SU-DHL-6 (cell line): ENCODE results near the gene COL4A2.

ENCODE experiments used
- H2AFZ ChIP-seq: fragments of 200-600 bp; sonication (generic); 2 replicates; pipeline ENCODE4 v1.6.1; 2014; ENCODE audit warnings: low read depth, mild to moderate bottlenecking, moderate library complexity, mixed read lengths, antibody characterized with exemption, low read length; ENCODE audit not compliant: severe bottlenecking
- H3F3A ChIP-seq: fragments of 200-600 bp; shearing (Covaris generic); 2 replicates; pipeline ENCODE4 v1.6.0; 2016; ENCODE audit warnings: antibody characterized with exemption, mild to moderate bottlenecking; ENCODE audit not compliant: insufficient read depth
- H3K27ac ChIP-seq: fragments of 200-600 bp; sonication (generic); 2 replicates; pipeline ENCODE4 v1.5.1; 2016; ENCODE audit warnings: low read depth, mild to moderate bottlenecking, low read length, moderate library complexity, mixed read lengths
- H3K27me3 ChIP-seq: fragments of 200-600 bp; sonication (generic), shearing (Covaris generic); 2 replicates; pipeline ENCODE4 v1.6.0; 2014; ENCODE audit warnings: mild to moderate bottlenecking, low read length
- H3K36me3 ChIP-seq: fragments of 200-600 bp; sonication (generic); 2 replicates; pipeline ENCODE4 v1.6.1; 2014; ENCODE audit warnings: mild to moderate bottlenecking, low read length, mixed read lengths
- H3K4me2 ChIP-seq: fragments of 300-600, 200-600 bp; shearing (Covaris generic), sonication (generic); 2 replicates; pipeline ENCODE4 v1.6.0; 2014; ENCODE audit warnings: low read length, low read depth, mild to moderate bottlenecking; ENCODE audit not compliant: poor library complexity, severe bottlenecking
- H3K4me3 ChIP-seq: fragments of 200-600 bp; sonication (generic); 2 replicates; pipeline ENCODE4 v1.5.1; 2014; ENCODE audit warnings: antibody characterized with exemption, low read length, mild to moderate bottlenecking, mixed read lengths; ENCODE audit not compliant: insufficient read depth, poor library complexity, severe bottlenecking
- H3K79me2 ChIP-seq: fragments of 200-600 bp; sonication (generic); 2 replicates; pipeline ENCODE4 v1.6.1; 2014; ENCODE audit warnings: mild to moderate bottlenecking, low read length, moderate library complexity; ENCODE audit not compliant: insufficient read depth
- H3K9ac ChIP-seq: fragments of 200-600 bp; sonication (generic); 2 replicates; pipeline ENCODE4 v1.7.0; 2014; ENCODE audit warnings: mild to moderate bottlenecking, low read length
- H3K9me2 ChIP-seq: fragments of 200-600 bp; sonication (generic); replicated peaks from 2 replicates; pipeline ENCODE4 v1.6.1; 2014; ENCODE audit warnings: low read length; ENCODE audit not compliant: insufficient read depth
- H3K9me3 ChIP-seq: fragments of 200-600 bp; sonication (generic); 2 replicates; pipeline ENCODE4 v1.6.1; 2014; ENCODE audit warnings: low read length, mixed read lengths; ENCODE audit not compliant: insufficient read depth
- H4K20me1 ChIP-seq: fragments of 200-600 bp; sonication (generic); 2 replicates; pipeline ENCODE4 v1.6.1; 2014; ENCODE audit warnings: low read depth, mild to moderate bottlenecking, antibody characterized with exemption, low read length, moderate library complexity, mixed read lengths
- CTCF ChIP-seq: fragments of 200-600 bp; sonication (generic); IDR thresholded peaks from one replicate; pipeline ENCODE4 v1.5.1; 2017; ENCODE audit warnings: antibody characterized with exemption, mild to moderate bottlenecking, low read length, moderate library complexity; ENCODE audit not compliant: insufficient read depth, poor library complexity, severe bottlenecking
- EZH2phosphoT487 ChIP-seq: fragments of 200-600 bp; sonication (generic), shearing (Covaris generic); conservative IDR thresholded peaks from 2 replicates; pipeline ENCODE4 v1.6.1; 2018; ENCODE audit warnings: mild to moderate bottlenecking, antibody characterized with exemption, low read length, moderate library complexity, mixed read lengths

COL4A2 gene

GRCh38 chr13:110549795-110550160 lies 242.7 kb downstream of the COL4A2 start:
- Histone ChIP-seq H3K79me2 (no peaks in the 10 kb centered on the region), H4K20me1 (no peaks in the 10 kb centered on the region), H3K27ac (no peak overlapping the region), H3K9me2 (no peaks in the 10 kb centered on the region), H3K4me2 (no peak overlapping the region), H3F3A (no peaks in the 10 kb centered on the region), H3K27me3 (no peaks in the 10 kb centered on the region), H3K4me3 (no peak overlapping the region), H3K9me3 (no peaks in the 10 kb centered on the region), H2AFZ (no peak overlapping the region), H3K9ac (no peak overlapping the region), H3K36me3 (no peaks in the 10 kb centered on the region)
- TF ChIP-seq CTCF, result no peak
- TF ChIP-seq EZH2phosphoT487, result no peak

- Histone ChIP-seq H3K4me3 (no peak overlapping the region), H3F3A (no peaks in the 10 kb centered on the region), H3K79me2 (no peaks in the 10 kb centered on the region), H2AFZ (no peak overlapping the region), H3K9ac (no peak overlapping the region), H3K9me3 (no peaks in the 10 kb centered on the region), H4K20me1 (no peaks in the 10 kb centered on the region), H3K27me3 (no peaks in the 10 kb centered on the region), H3K36me3 (no peaks in the 10 kb centered on the region), H3K27ac (no peak overlapping the region), H3K9me2 (no peaks in the 10 kb centered on the region), H3K4me2 (no peak overlapping the region)
- TF ChIP-seq EZH2phosphoT487 (no peak), CTCF (no peak)
These were observed 244.2 kb downstream of the COL4A2 start for GRCh38 chr13:110551284-110551683.

GRCh38 chr13:110552767-110553166 lies 245.7 kb downstream of the COL4A2 start:
- H3K9me3 ChIP-seq, result no peaks in the 10 kb centered on the region
- H3F3A ChIP-seq, result no peaks in the 10 kb centered on the region
- H3K36me3 ChIP-seq, result no peaks in the 10 kb centered on the region
- H4K20me1 ChIP-seq, result no peaks in the 10 kb centered on the region
- H2AFZ ChIP-seq, result no peak overlapping the region
- no peak for TF ChIP-seq EZH2phosphoT487
- H3K79me2 ChIP-seq, result no peaks in the 10 kb centered on the region
- no peak overlapping the region for H3K9ac ChIP-seq
- H3K4me3 ChIP-seq, result no peak overlapping the region
- H3K4me2 ChIP-seq, result no peak overlapping the region
- no peaks in the 10 kb centered on the region for H3K27me3 ChIP-seq
- no peak overlapping the region for H3K27ac ChIP-seq
- H3K9me2 ChIP-seq, result no peaks in the 10 kb centered on the region

- TF ChIP-seq EZH2phosphoT487, result no peak
- TF ChIP-seq CTCF, result no peak
- H3K9ac ChIP-seq, result no peak overlapping the region
- H3K27me3 ChIP-seq, result no peaks in the 10 kb centered on the region
- no peak overlapping the region for H3K27ac ChIP-seq
- H3K36me3 ChIP-seq, result no peaks in the 10 kb centered on the region
- no peak overlapping the region for H3K4me2 ChIP-seq
- H3K4me3 ChIP-seq, result no peak overlapping the region
- H3F3A ChIP-seq, result no peaks in the 10 kb centered on the region
- no peak overlapping the region for H2AFZ ChIP-seq
- H4K20me1 ChIP-seq, result no peaks in the 10 kb centered on the region
- no peaks in the 10 kb centered on the region for H3K9me2 ChIP-seq
- H3K79me2 ChIP-seq, result no peaks in the 10 kb centered on the region
- H3K9me3 ChIP-seq, result no peaks in the 10 kb centered on the region
These were observed 246.3 kb downstream of the COL4A2 start for GRCh38 chr13:110553417-110553816.
